Measurements from ENCODE around the gene MEG3.
A peak's percentile ranks its signal among the peaks of the same experiment; 100 is the strongest.

The MEG3 gene

GRCh38 chr14:100891051-100891450, 65.1 kb downstream of the MEG3 start:
- ATAC-seq, result no peak
- no peak overlapping the region for H3K4me3 Mint-ChIP-seq
- H3K27ac Mint-ChIP-seq, result no peak overlapping the region
- no peaks in the 10 kb centered on the region for H3K36me3 Mint-ChIP-seq
- H3K27me3 Mint-ChIP-seq, result no peaks in the 10 kb centered on the region
- no peaks in the 10 kb centered on the region for H3K9me3 Mint-ChIP-seq
- no peaks in the 10 kb centered on the region for H3K4me1 Mint-ChIP-seq

GRCh38 chr14:100891501-100892445, 65.9 kb downstream of the MEG3 start:
- Mint-ChIP-seq H3K27me3 (no peaks in the 10 kb centered on the region), H3K36me3 (no peaks in the 10 kb centered on the region), H3K27ac (no peak overlapping the region), H3K4me1 (no peaks in the 10 kb centered on the region), H3K9me3 (no peaks in the 10 kb centered on the region), H3K4me3 (no peak overlapping the region)
- peak; percentile 44 for ATAC-seq

GRCh38 chr14:100892496-100893227, 66.7 kb downstream of the MEG3 start:
- no peaks in the 10 kb centered on the region for H3K4me1 Mint-ChIP-seq
- no peaks in the 10 kb centered on the region for H3K9me3 Mint-ChIP-seq
- no peak for ATAC-seq
- no peak overlapping the region for H3K27ac Mint-ChIP-seq
- H3K36me3 Mint-ChIP-seq, result no peaks in the 10 kb centered on the region
- no peaks in the 10 kb centered on the region for H3K27me3 Mint-ChIP-seq
- no peak overlapping the region for H3K4me3 Mint-ChIP-seq

- no peaks in the 10 kb centered on the region for H3K9me3 Mint-ChIP-seq
- no peaks in the 10 kb centered on the region for H3K4me1 Mint-ChIP-seq
- no peaks in the 10 kb centered on the region for H3K27me3 Mint-ChIP-seq
- no peak for ATAC-seq
- H3K4me3 Mint-ChIP-seq, result no peak overlapping the region
- H3K27ac Mint-ChIP-seq, result no peak overlapping the region
- no peaks in the 10 kb centered on the region for H3K36me3 Mint-ChIP-seq
These were observed 67.3 kb downstream of the MEG3 start for GRCh38 chr14:100893228-100893601.

- Mint-ChIP-seq H3K36me3 (no peaks in the 10 kb centered on the region), H3K4me1 (no peaks in the 10 kb centered on the region), H3K27ac (no peak overlapping the region), H3K27me3 (peaks cover 2% of the 10 kb centered on the region), H3K4me3 (no peak overlapping the region), H3K9me3 (no peaks in the 10 kb centered on the region)
- ATAC-seq, result no peak
These were observed 67.8 kb downstream of the MEG3 start for GRCh38 chr14:100893760-100894159.

- no peak for ATAC-seq
These were observed 68.5 kb downstream of the MEG3 start for GRCh38 chr14:100894416-100894815.

GRCh38 chr14:100895411-100895810, 69.5 kb downstream of the MEG3 start:
- ATAC-seq, result no peak
- no peaks in the 10 kb centered on the region for H3K4me1 Mint-ChIP-seq
- H3K27ac Mint-ChIP-seq, result no peak overlapping the region
- peaks cover 18% of the 10 kb centered on the region for H3K27me3 Mint-ChIP-seq
- no peak overlapping the region for H3K4me3 Mint-ChIP-seq
- no peaks in the 10 kb centered on the region for H3K9me3 Mint-ChIP-seq
- H3K36me3 Mint-ChIP-seq, result no peaks in the 10 kb centered on the region

More at GRCh38 chr14:100894416-100894815, 68.5 kb downstream of the MEG3 start:
- Mint-ChIP-seq H3K4me3 (no peak overlapping the region), H3K4me1 (no peaks in the 10 kb centered on the region), H3K27ac (no peak overlapping the region), H3K36me3 (no peaks in the 10 kb centered on the region), H3K9me3 (no peaks in the 10 kb centered on the region), H3K27me3 (peaks cover 8% of the 10 kb centered on the region)

- no peaks in the 10 kb centered on the region for H3K4me1 Mint-ChIP-seq
- H3K4me3 Mint-ChIP-seq, result no peak overlapping the region
- peaks cover 28% of the 10 kb centered on the region for H3K27me3 Mint-ChIP-seq
- no peaks in the 10 kb centered on the region for H3K9me3 Mint-ChIP-seq
- no peak for ATAC-seq
- no peaks in the 10 kb centered on the region for H3K36me3 Mint-ChIP-seq
- H3K27ac Mint-ChIP-seq, result no peak overlapping the region
These were observed 70.6 kb downstream of the MEG3 start for GRCh38 chr14:100896369-100897060.

- peaks cover 7% of the 10 kb centered on the region for H3K36me3 Mint-ChIP-seq
- no peaks in the 10 kb centered on the region for H3K4me1 Mint-ChIP-seq
- no peak for ATAC-seq
- peaks cover 4% of the 10 kb centered on the region for H3K9me3 Mint-ChIP-seq
- no peak overlapping the region for H3K4me3 Mint-ChIP-seq
- no peak overlapping the region for H3K27ac Mint-ChIP-seq
- peaks cover 47% of the 10 kb centered on the region for H3K27me3 Mint-ChIP-seq
These were observed 72.5 kb downstream of the MEG3 start for GRCh38 chr14:100898465-100898864.

GRCh38 chr14:100898935-100899883, 73.3 kb downstream of the MEG3 start:
- Mint-ChIP-seq H3K4me3 (no peak overlapping the region), H3K27me3 (peaks cover 55% of the 10 kb centered on the region), H3K4me1 (no peaks in the 10 kb centered on the region), H3K27ac (no peak overlapping the region), H3K36me3 (peaks cover 7% of the 10 kb centered on the region), H3K9me3 (peaks cover 4% of the 10 kb centered on the region)
- peak; percentile 29 for ATAC-seq

GRCh38 chr14:100899884-100900771, 74.2 kb downstream of the MEG3 start:
- no peak overlapping the region for H3K4me3 Mint-ChIP-seq
- no peak for ATAC-seq
- H3K27ac Mint-ChIP-seq, result no peak overlapping the region
- peaks cover 4% of the 10 kb centered on the region for H3K9me3 Mint-ChIP-seq
- peaks cover 7% of the 10 kb centered on the region for H3K36me3 Mint-ChIP-seq
- H3K4me1 Mint-ChIP-seq, result no peaks in the 10 kb centered on the region
- peaks cover 60% of the 10 kb centered on the region for H3K27me3 Mint-ChIP-seq

- H3K4me3 Mint-ChIP-seq, result no peak overlapping the region
- peaks cover 4% of the 10 kb centered on the region for H3K9me3 Mint-ChIP-seq
- peaks cover 7% of the 10 kb centered on the region for H3K36me3 Mint-ChIP-seq
- ATAC-seq, result no peak
- peaks cover 60% of the 10 kb centered on the region for H3K27me3 Mint-ChIP-seq
- H3K27ac Mint-ChIP-seq, result no peak overlapping the region
- no peaks in the 10 kb centered on the region for H3K4me1 Mint-ChIP-seq
These were observed 75.0 kb downstream of the MEG3 start for GRCh38 chr14:100900837-100901390.

GRCh38 chr14:100901391-100902183, 75.7 kb downstream of the MEG3 start:
- no peak for ATAC-seq
- no peak overlapping the region for H3K27ac Mint-ChIP-seq
- peaks cover 60% of the 10 kb centered on the region for H3K27me3 Mint-ChIP-seq
- H3K9me3 Mint-ChIP-seq, result peaks cover 4% of the 10 kb centered on the region
- H3K36me3 Mint-ChIP-seq, result peaks cover 7% of the 10 kb centered on the region
- H3K4me3 Mint-ChIP-seq, result no peak overlapping the region
- H3K4me1 Mint-ChIP-seq, result no peaks in the 10 kb centered on the region

Data from stimulated activated memory B cell treated with anti-CD40 and anti-IgM and Interleukin-4, amounts not matched to agents 10 μg/mL and 1 μg/mL and 100 μg/mL, for 72 hours (primary cell).